ENCODE results near the gene DOC2B.

DNA sequence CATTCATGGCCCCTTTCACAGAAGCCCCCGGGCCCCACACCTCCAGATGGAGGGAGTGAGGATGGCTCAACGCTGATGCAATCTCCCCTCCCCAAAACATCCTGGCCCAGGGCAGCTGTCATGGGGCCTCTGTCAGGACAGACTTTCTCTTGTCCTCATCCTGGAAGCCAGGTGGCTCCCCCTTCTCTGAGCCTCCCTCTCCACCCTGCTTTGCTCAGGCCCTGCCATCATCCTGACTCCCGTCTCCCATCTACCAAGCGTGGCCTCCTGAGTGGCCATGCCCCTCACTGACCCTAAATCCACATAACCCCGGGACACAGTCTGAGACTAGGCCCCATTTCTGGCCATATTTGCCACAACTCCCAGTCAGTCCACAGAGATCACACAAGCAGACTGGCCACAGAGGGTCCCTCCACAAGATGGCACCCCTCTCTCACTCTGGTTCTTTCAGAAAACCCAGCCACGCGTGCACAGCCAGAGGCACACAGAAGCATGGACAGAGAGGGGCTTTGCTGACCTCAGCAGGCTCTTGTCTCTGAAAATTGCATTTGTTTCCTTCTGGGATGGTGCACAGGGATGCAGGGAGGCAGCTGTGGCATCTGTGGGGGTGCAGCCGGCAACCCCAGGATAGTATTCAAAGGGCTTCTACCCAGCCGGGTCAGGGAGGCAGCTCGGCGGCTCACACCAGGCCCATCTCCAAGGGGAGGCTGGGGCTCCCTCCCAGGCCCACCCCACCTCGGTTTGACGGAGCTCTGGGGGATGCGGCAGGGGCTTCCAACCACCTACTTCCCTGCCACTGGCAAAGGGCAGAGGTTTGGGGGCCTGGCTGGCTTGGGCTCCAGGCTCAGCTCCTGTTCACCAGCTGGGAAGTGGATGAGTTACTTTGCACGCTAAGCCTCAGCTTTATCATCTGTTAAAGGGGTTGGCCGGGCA is 16.9 kb downstream of the DOC2B start:
- TF ChIP-seq, protein P1, sequence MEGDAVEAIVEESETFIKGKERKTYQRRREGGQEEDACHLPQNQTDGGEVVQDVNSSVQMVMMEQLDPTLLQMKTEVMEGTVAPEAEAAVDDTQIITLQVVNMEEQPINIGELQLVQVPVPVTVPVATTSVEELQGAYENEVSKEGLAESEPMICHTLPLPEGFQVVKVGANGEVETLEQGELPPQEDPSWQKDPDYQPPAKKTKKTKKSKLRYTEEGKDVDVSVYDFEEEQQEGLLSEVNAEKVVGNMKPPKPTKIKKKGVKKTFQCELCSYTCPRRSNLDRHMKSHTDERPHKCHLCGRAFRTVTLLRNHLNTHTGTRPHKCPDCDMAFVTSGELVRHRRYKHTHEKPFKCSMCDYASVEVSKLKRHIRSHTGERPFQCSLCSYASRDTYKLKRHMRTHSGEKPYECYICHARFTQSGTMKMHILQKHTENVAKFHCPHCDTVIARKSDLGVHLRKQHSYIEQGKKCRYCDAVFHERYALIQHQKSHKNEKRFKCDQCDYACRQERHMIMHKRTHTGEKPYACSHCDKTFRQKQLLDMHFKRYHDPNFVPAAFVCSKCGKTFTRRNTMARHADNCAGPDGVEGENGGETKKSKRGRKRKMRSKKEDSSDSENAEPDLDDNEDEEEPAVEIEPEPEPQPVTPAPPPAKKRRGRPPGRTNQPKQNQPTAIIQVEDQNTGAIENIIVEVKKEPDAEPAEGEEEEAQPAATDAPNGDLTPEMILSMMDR (IDR thresholded peaks at IDR 0.05), result no peak
- TF ChIP-seq POLR2A (IDR thresholded peaks at IDR 0.05), result no peak

Measured in lower leg skin (tissue), 3 donors.